H1 (cell line): ENCODE results near the gene CHRM1.

Source experiments
- CBX8 ChIP-seq: fragments of 300-800, 300-1000 bp; sonication (generic); IDR thresholded peaks from 2 replicates; pipeline ENCODE4 v1.7.1; 2016; ENCODE audit warnings: low read depth, low read length, borderline replicate concordance
- CHD2 ChIP-seq: IDR thresholded peaks from 2 replicates; pipeline ENCODE4 v1.6.1; 2012; ENCODE audit warnings: low read length, improper control_type of control experiment
- CTCF ChIP-seq, 3 experiments: IDR thresholded peaks; 1 replicate in 2 of 3; 2 replicates in 1 of 3; pipeline versions ENCODE4 v1.5.1 to v1.6.1; 2011; ENCODE audit warnings: low read length in 3 of 3, mild to moderate bottlenecking in 3 of 3, inconsistent platforms in 2 of 3, low read depth in 1 of 3, moderate library complexity in 1 of 3; ENCODE audit not compliant: insufficient read depth in 1 of 3; ENCODE audit errors: control extremely low read depth in 1 of 3
- EZH2 ChIP-seq: fragments of 200-600 bp; sonication (generic); IDR thresholded peaks from 2 replicates; pipeline ENCODE4 v1.7.1; 2012; ENCODE audit warnings: low read depth, mild to moderate bottlenecking, moderate library complexity, low read length, inconsistent platforms; ENCODE audit not compliant: severe bottlenecking
- MAFK ChIP-seq: IDR thresholded peaks from 2 replicates; pipeline ENCODE4 v1.6.1; 2012; ENCODE audit warnings: low read depth, mild to moderate bottlenecking, improper control_type of control experiment, low read length
- MAX ChIP-seq: IDR thresholded peaks from 2 replicates; pipeline ENCODE4 v1.6.1; 2012; ENCODE audit warnings: inconsistent platforms
- POLR2A ChIP-seq, 2 experiments: IDR thresholded peaks; 1 replicate in 1 of 2; 2 replicates in 1 of 2; pipeline ENCODE4 v1.6.1; 2011; ENCODE audit warnings: low read depth in 2 of 2, low read length in 2 of 2, mild to moderate bottlenecking in 2 of 2; ENCODE audit errors: control extremely low read depth in 1 of 2
- POLR2AphosphoS5 ChIP-seq: IDR thresholded peaks from 2 replicates; pipeline ENCODE4 v1.6.1; 2011; ENCODE audit warnings: low read depth, low read length
- SIRT6 ChIP-seq: IDR thresholded peaks from one replicate; pipeline ENCODE4 v1.7.1; 2012; ENCODE audit warnings: low read length, inconsistent platforms
- YY1 ChIP-seq: IDR thresholded peaks from 2 replicates; pipeline ENCODE4 v1.6.1; 2011; ENCODE audit warnings: low read depth, mild to moderate bottlenecking, low read length

GRCh38 chr11:62865635-62866034, 55.5 kb downstream of the CHRM1 start:
- no peak for TF ChIP-seq POLR2A (IDR thresholded peaks at IDR 0.05; ENCODE audit: control extremely low read depth in 1 of 2, low read depth in 2 of 2, low read length in 2 of 2)
- no peak for TF ChIP-seq CTCF (IDR thresholded peaks at IDR 0.05; ENCODE audit: control extremely low read depth in 1 of 3, insufficient read depth in 1 of 3, low read depth in 1 of 3, low read length in 3 of 3)
- no peak for TF ChIP-seq POLR2AphosphoS5
- TF ChIP-seq MAX: no peak
- TF ChIP-seq CHD2: no peak
- TF ChIP-seq EZH2: no peak
- TF ChIP-seq YY1: no peak
- no peak for TF ChIP-seq CBX8
- no peak for TF ChIP-seq SIRT6
- TF ChIP-seq MAFK: no peak
